Left ventricle myocardium inferior (tissue), 1 donor: Measurements from ENCODE around the gene ZFHX3. TPM values are rescaled to one million over a fixed set of nuclear protein-coding genes. Genes with fewer than 3 reads are reported as not detected.

Source experiments
- DNase-seq: peaks from one replicate; pipeline ENCODE4 v3.0.0-alpha.2; 2020
- H3K27ac ChIP-seq: fragments of 200-600 bp; replicated peaks from 2 replicates; pipeline ENCODE4 v1.8.0; 2021
- H3K27me3 ChIP-seq: fragments of 200-600 bp; 2 replicates; pipeline ENCODE4 v1.8.0; 2021; ENCODE audit warnings: low read depth
- H3K36me3 ChIP-seq: fragments of 200-600 bp; 2 replicates; pipeline ENCODE4 v1.8.0; 2021
- H3K4me1 ChIP-seq: fragments of 200-600 bp; 2 replicates; pipeline ENCODE4 v1.8.0; 2021
- H3K4me3 ChIP-seq: fragments of 200-600 bp; 2 replicates; pipeline ENCODE4 v1.8.0; 2021; ENCODE audit warnings: mild to moderate bottlenecking, moderate library complexity
- H3K9me3 ChIP-seq: fragments of 200-600 bp; replicated peaks from 2 replicates; pipeline ENCODE4 v1.8.0; 2021
- CTCF ChIP-seq: fragments of 200-600 bp; IDR thresholded peaks from 2 replicates; pipeline ENCODE4 v1.8.0; 2021; ENCODE audit warnings: antibody characterized with exemption, mild to moderate bottlenecking, borderline replicate concordance
- intact Hi-C: fragments of 100-400 bp; cut with micrococcal nuclease; formaldehyde crosslinking; loops from one replicate; pipeline ENCODE4 v1.11.0; 2022
- total RNA-seq: library from RNA; stranded (reverse); fragmentation: NEBNext Ultra II Directional; extraction: Animal tissue kit (Norgen Biotek cat#: 25700); gene quantifications from one replicate; pipeline ENCODE4 v1.2.1, GENCODE V29; 2021
- donor health status: DM: no; HTN: yes; CAD: no; lungs with severe emphysema.

Gene ZFHX3
- total RNA-seq, 1 donor from 2014 or later, result 9.6 TPM

- peaks cover 34% of the 10 kb centered on the region for H3K9me3 ChIP-seq
Observed at GRCh38 chr16:72760581-72760980, 287.3 kb downstream of the ZFHX3 start.

GRCh38 chr16:72753881-72754280 is 294.0 kb downstream of the ZFHX3 start:
- Histone ChIP-seq H3K27me3 (no peaks in the 10 kb centered on the region), H3K4me3 (no peak overlapping the region), H3K4me1 (no peaks in the 10 kb centered on the region), H3K27ac (no peak overlapping the region), H3K9me3 (peaks cover 25% of the 10 kb centered on the region), H3K36me3 (no peaks in the 10 kb centered on the region)
- DNase-seq, result no peak
- intact Hi-C loops, result no loop called here
- no peak for TF ChIP-seq CTCF

More at GRCh38 chr16:72760581-72760980, 287.3 kb downstream of the ZFHX3 start:
- Histone ChIP-seq H3K4me1 (no peaks in the 10 kb centered on the region), H3K27me3 (no peaks in the 10 kb centered on the region), H3K36me3 (no peaks in the 10 kb centered on the region), H3K27ac (no peak overlapping the region), H3K4me3 (no peak overlapping the region)
- intact Hi-C loops, result no loop called here
- DNase-seq, result no peak
- TF ChIP-seq CTCF, result no peak

- intact Hi-C loops, result no loop called here
- Histone ChIP-seq H3K27me3 (no peaks in the 10 kb centered on the region), H3K4me3 (no peak overlapping the region), H3K36me3 (no peaks in the 10 kb centered on the region), H3K27ac (no peak overlapping the region), H3K4me1 (no peaks in the 10 kb centered on the region), H3K9me3 (peaks cover 8% of the 10 kb centered on the region)
- TF ChIP-seq CTCF, result no peak
- no peak for DNase-seq
Observed at GRCh38 chr16:72752004-72752695, 295.8 kb downstream of the ZFHX3 start.

- Histone ChIP-seq H3K4me1 (no peaks in the 10 kb centered on the region), H3K4me3 (no peak overlapping the region), H3K9me3 (peaks cover under 1% of the 10 kb centered on the region), H3K27ac (no peak overlapping the region), H3K27me3 (no peaks in the 10 kb centered on the region), H3K36me3 (no peaks in the 10 kb centered on the region)
- intact Hi-C loops, result no loop called here
- no peak for DNase-seq
- TF ChIP-seq CTCF, result no peak
Observed at GRCh38 chr16:72751076-72751475, 296.9 kb downstream of the ZFHX3 start.

GRCh38 chr16:72749091-72749490 is 298.8 kb downstream of the ZFHX3 start:
- no peaks in the 10 kb centered on the region for H3K9me3 ChIP-seq
- no peaks in the 10 kb centered on the region for H3K36me3 ChIP-seq
- no peak overlapping the region for H3K4me3 ChIP-seq
- intact Hi-C loops, result no loop called here
- no peak for DNase-seq
- no peak for TF ChIP-seq CTCF
- no peaks in the 10 kb centered on the region for H3K27me3 ChIP-seq
- no peaks in the 10 kb centered on the region for H3K4me1 ChIP-seq
- no peak overlapping the region for H3K27ac ChIP-seq
